ENCODE results near the gene PUDP. TPM values are rescaled to one million over a fixed set of nuclear protein-coding genes. Genes with fewer than 3 reads are reported as not detected.
"Not testable (repeated sequence)": the region's sequence is repeated elsewhere in the genome, so short reads cannot be mapped to it uniquely, and the experiment has no call there.

PUDP gene
- polyA plus RNA-seq, 1 donor from 2014 or later: 18.2 TPM

DNA sequence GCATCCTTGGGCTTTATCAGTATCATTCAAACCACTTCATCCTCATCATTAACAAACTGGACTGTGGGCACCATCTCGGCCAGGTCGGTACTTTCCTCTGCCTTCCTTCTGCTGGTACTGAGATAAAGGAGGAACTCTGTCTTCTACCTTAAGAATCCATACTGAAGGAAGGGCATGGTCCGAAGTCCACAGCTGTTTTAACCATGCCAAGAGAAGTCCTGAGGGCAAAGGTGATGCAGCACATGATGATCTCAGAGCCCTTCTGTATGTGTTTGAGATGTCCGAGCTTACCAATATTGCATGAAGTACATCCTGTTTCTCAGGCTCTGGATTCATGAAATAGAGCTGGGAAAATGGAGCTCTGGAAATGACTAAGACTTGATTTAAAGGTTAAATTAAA lies 126.0 kb downstream of the PUDP start:
- H3K27me3 ChIP-seq (ENCODE audit: insufficient read depth, low read depth, low read length): no peaks in the 10 kb centered on the region
- H3K36me3 ChIP-seq (ENCODE audit: insufficient read depth, low read length): no peaks in the 10 kb centered on the region
- no peaks in the 10 kb centered on the region for H4K20me1 ChIP-seq (ENCODE audit: insufficient read depth)
- H3K79me2 ChIP-seq (replicated peaks; ENCODE audit: insufficient read depth, low read length): no peaks in the 10 kb centered on the region
- H3K4me3 ChIP-seq (ENCODE audit: low read length): no peak overlapping the region
- H3K27ac ChIP-seq (ENCODE audit: low read length): no peak overlapping the region
- H3K4me2 ChIP-seq (ENCODE audit: low read length): no peak overlapping the region
- H3K9me2 ChIP-seq (ENCODE audit: insufficient read depth, low read length): no peaks in the 10 kb centered on the region
- H2AFZ ChIP-seq (ENCODE audit: low read depth, low read length): no peak overlapping the region
- TF ChIP-seq RAD21 (conservative IDR thresholded peaks at IDR 0.05) (no peak), MXI1 (conservative IDR thresholded peaks at IDR 0.05; ENCODE audit: poor library complexity, severe bottlenecking) (no peak), TAF1 (IDR thresholded peaks at IDR 0.05; ENCODE audit: low read depth) (no peak), POLR2AphosphoS5 (IDR thresholded peaks at IDR 0.05) (no peak), EP300 (conservative IDR thresholded peaks at IDR 0.05; ENCODE audit: poor library complexity, severe bottlenecking) (no peak), EZH2 (IDR thresholded peaks at IDR 0.05; ENCODE audit: borderline replicate concordance, insufficient read depth, low read length, poor library complexity, severe bottlenecking) (no peak), SMC3 (conservative IDR thresholded peaks at IDR 0.05; ENCODE audit: poor library complexity) (no peak)
- TF ChIP-seq, protein P1, sequence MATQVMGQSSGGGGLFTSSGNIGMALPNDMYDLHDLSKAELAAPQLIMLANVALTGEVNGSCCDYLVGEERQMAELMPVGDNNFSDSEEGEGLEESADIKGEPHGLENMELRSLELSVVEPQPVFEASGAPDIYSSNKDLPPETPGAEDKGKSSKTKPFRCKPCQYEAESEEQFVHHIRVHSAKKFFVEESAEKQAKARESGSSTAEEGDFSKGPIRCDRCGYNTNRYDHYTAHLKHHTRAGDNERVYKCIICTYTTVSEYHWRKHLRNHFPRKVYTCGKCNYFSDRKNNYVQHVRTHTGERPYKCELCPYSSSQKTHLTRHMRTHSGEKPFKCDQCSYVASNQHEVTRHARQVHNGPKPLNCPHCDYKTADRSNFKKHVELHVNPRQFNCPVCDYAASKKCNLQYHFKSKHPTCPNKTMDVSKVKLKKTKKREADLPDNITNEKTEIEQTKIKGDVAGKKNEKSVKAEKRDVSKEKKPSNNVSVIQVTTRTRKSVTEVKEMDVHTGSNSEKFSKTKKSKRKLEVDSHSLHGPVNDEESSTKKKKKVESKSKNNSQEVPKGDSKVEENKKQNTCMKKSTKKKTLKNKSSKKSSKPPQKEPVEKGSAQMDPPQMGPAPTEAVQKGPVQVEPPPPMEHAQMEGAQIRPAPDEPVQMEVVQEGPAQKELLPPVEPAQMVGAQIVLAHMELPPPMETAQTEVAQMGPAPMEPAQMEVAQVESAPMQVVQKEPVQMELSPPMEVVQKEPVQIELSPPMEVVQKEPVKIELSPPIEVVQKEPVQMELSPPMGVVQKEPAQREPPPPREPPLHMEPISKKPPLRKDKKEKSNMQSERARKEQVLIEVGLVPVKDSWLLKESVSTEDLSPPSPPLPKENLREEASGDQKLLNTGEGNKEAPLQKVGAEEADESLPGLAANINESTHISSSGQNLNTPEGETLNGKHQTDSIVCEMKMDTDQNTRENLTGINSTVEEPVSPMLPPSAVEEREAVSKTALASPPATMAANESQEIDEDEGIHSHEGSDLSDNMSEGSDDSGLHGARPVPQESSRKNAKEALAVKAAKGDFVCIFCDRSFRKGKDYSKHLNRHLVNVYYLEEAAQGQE (IDR thresholded peaks at IDR 0.05; ENCODE audit: borderline replicate concordance): no peak
- TF ChIP-seq, protein P2, sequence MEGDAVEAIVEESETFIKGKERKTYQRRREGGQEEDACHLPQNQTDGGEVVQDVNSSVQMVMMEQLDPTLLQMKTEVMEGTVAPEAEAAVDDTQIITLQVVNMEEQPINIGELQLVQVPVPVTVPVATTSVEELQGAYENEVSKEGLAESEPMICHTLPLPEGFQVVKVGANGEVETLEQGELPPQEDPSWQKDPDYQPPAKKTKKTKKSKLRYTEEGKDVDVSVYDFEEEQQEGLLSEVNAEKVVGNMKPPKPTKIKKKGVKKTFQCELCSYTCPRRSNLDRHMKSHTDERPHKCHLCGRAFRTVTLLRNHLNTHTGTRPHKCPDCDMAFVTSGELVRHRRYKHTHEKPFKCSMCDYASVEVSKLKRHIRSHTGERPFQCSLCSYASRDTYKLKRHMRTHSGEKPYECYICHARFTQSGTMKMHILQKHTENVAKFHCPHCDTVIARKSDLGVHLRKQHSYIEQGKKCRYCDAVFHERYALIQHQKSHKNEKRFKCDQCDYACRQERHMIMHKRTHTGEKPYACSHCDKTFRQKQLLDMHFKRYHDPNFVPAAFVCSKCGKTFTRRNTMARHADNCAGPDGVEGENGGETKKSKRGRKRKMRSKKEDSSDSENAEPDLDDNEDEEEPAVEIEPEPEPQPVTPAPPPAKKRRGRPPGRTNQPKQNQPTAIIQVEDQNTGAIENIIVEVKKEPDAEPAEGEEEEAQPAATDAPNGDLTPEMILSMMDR (IDR thresholded peaks at IDR 0.05; ENCODE audit: poor library complexity, severe bottlenecking): no peak
- H3F3A ChIP-seq (ENCODE audit: insufficient read depth, low read length, poor library complexity, severe bottlenecking): no peaks in the 10 kb centered on the region
- no peaks in the 10 kb centered on the region for H3K9me3 ChIP-seq (ENCODE audit: low read length)
- no peak overlapping the region for H3K9ac ChIP-seq (ENCODE audit: low read length)

DNA sequence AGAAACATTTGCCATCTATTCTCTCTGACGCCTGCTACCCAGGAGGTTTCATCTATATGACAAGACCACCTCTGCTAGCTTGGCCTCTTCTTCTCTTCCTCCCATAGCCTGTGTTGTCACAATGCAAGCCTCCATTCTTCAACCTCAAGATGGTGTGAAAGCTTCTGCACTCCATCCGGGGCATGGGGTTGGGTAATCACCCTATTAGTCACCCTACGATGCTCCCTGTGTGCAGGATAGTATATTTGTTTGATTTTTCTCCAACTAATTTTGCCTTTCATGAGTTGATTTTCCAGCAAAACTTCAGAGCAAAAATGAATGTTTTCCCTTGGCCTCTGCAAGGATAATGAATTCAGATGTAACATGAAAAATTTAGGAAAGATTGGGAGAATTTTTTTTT lies 128.4 kb downstream of the PUDP start:
- Histone ChIP-seq H4K20me1 (ENCODE audit: insufficient read depth) (no peaks in the 10 kb centered on the region), H3K4me2 (ENCODE audit: low read length) (no peak overlapping the region), H3K27me3 (ENCODE audit: insufficient read depth, low read depth, low read length) (no peaks in the 10 kb centered on the region), H2AFZ (ENCODE audit: low read depth, low read length) (no peak overlapping the region), H3F3A (ENCODE audit: insufficient read depth, low read length, poor library complexity, severe bottlenecking) (no peaks in the 10 kb centered on the region), H3K9me3 (ENCODE audit: low read length) (no peaks in the 10 kb centered on the region), H3K79me2 (replicated peaks; ENCODE audit: insufficient read depth, low read length) (no peaks in the 10 kb centered on the region), H3K9me2 (ENCODE audit: insufficient read depth, low read length) (no peaks in the 10 kb centered on the region), H3K9ac (ENCODE audit: low read length) (no peak overlapping the region), H3K27ac (ENCODE audit: low read length) (no peak overlapping the region), H3K36me3 (ENCODE audit: insufficient read depth, low read length) (no peaks in the 10 kb centered on the region), H3K4me3 (ENCODE audit: low read length) (no peak overlapping the region)
- TF ChIP-seq EZH2 (IDR thresholded peaks at IDR 0.05; ENCODE audit: borderline replicate concordance, insufficient read depth, low read length, poor library complexity, severe bottlenecking) (no peak), RAD21 (conservative IDR thresholded peaks at IDR 0.05) (no peak), TAF1 (IDR thresholded peaks at IDR 0.05; ENCODE audit: low read depth) (no peak), MXI1 (conservative IDR thresholded peaks at IDR 0.05; ENCODE audit: poor library complexity, severe bottlenecking) (no peak), EP300 (conservative IDR thresholded peaks at IDR 0.05; ENCODE audit: poor library complexity, severe bottlenecking) (no peak), POLR2AphosphoS5 (IDR thresholded peaks at IDR 0.05) (no peak), SMC3 (conservative IDR thresholded peaks at IDR 0.05; ENCODE audit: poor library complexity) (no peak)
- TF ChIP-seq, protein P1 (IDR thresholded peaks at IDR 0.05; ENCODE audit: borderline replicate concordance): no peak
- TF ChIP-seq, protein P2 (IDR thresholded peaks at IDR 0.05; ENCODE audit: poor library complexity, severe bottlenecking): no peak

DNA sequence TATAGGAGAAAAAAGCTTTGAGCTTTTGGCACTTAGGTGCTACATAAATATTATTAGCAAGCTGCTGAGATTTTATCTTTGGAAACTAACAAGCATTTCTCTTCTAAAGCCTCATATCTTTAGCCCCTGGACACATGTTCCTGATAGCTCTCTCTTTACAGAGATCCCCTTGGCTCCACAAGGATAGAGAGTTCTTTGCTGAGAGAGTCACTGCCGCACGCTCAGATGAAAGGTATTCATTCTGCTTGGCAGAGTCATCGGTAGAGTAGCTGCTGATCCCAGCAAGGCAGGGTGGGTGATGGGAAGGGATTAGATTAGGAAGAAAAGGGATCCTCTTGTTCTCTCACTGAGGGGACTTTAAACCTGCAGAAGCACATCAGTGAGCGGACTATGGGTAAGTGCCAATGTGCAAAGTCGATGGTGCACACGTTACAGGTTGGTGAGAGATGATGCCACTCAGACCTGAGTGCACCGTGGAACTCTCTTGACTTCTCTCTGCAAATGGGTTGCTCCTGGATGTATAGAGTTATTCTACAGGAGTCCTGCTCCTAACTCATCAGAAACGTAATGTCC lies 135.6 kb downstream of the PUDP start:
- H3K9me2 ChIP-seq (ENCODE audit: insufficient read depth, low read length); H3K27me3 ChIP-seq (ENCODE audit: insufficient read depth, low read depth, low read length); H4K20me1 ChIP-seq (ENCODE audit: insufficient read depth); H3K36me3 ChIP-seq (ENCODE audit: insufficient read depth, low read length); H2AFZ ChIP-seq (ENCODE audit: low read depth, low read length); H3K27ac ChIP-seq (ENCODE audit: low read length); H3K9ac ChIP-seq (ENCODE audit: low read length); H3K4me2 ChIP-seq (ENCODE audit: low read length); H3K4me3 ChIP-seq (ENCODE audit: low read length); H3K79me2 ChIP-seq (replicated peaks; ENCODE audit: insufficient read depth, low read length); H3F3A ChIP-seq (ENCODE audit: insufficient read depth, low read length, poor library complexity, severe bottlenecking); H3K9me3 ChIP-seq (ENCODE audit: low read length): not testable (repeated sequence)

Measured in neural cell (in vitro differentiated cells).